Measurements from ENCODE around the gene NPAS3.
A peak's percentile ranks its signal among the peaks of the same experiment; 100 is the strongest.

The NPAS3 gene

GRCh38 chr14:33716921-33717320, 778.2 kb downstream of the NPAS3 start:
- no peak for DNase-seq (ENCODE audit: low read depth)

DNA sequence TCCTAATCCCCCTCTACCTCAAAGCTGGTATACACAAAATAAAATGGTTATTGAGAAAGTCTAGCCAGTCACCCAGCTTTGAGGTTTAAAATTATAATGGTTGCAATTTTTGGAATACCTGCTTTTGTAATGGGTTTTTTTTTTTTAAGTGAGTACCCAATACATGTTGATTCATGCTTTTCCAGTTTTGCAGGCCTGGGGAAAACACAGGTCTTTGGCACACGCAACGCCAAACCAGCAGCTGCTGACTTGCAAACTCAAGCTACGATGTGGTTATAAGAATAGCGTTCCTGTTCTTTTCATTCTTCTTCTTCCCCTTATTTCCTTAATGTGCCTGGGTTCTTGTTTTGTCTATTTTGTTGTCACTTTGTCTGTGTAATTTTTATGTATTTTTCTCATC, 779.2 kb downstream of the NPAS3 start:
- no peak for DNase-seq (ENCODE audit: low read depth)

DNA sequence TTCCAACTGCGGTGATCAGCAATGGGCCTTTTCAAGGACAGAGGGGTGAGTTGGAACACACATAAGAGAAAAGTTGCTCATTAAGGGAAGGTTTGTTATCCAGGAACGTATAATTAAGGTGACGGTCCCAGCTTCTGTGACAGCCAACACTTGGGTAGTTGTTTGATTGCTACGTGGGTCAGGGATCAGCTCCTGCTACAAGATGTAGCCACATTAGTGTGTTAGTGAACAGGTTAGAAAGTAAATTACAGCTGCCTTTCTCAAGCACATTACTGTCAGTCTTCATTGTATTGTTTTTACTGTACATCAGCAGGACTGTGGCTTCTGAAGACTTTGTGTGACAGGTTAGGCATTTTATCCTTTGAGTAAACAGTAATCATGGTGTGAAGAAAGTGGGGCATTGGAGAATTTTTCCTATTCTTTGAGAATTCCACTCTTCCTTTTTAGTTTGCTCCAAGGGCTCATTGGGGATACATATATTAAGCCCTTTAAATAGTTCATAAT, 781.7 kb downstream of the NPAS3 start:
- no peak for DNase-seq (ENCODE audit: low read depth)

GRCh38 chr14:33726685-33727084, 788.0 kb downstream of the NPAS3 start:
- no peak for DNase-seq (ENCODE audit: low read depth)

- DNase-seq (ENCODE audit: low read depth) = no peak
Measured at GRCh38 chr14:33727606-33728005, 788.9 kb downstream of the NPAS3 start.

GRCh38 chr14:33728010-33728498, 789.4 kb downstream of the NPAS3 start:
- DNase-seq (ENCODE audit: low read depth) = no peak

- no peak for DNase-seq (ENCODE audit: low read depth)
Measured at GRCh38 chr14:33730156-33730555, 791.5 kb downstream of the NPAS3 start.

DNA sequence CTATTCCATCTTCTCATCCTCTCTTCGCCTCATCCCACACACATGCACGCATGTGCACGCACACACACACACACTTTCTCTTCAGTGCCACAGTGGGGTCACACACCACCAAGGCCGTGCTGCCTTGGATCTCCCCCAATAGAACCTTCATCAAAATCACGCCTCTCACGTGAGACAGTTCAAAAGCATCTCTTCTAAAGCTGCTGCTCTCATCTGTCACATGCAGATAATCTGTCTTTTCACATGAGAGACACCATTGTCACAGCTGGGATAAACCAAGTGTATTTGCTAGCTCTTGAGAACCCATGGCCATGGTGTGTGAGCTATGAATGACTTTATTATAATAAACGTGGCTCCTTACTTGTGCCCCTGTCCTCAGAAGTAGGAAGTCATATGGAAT, 793.5 kb downstream of the NPAS3 start:
- no peak for DNase-seq (ENCODE audit: low read depth)

DNA sequence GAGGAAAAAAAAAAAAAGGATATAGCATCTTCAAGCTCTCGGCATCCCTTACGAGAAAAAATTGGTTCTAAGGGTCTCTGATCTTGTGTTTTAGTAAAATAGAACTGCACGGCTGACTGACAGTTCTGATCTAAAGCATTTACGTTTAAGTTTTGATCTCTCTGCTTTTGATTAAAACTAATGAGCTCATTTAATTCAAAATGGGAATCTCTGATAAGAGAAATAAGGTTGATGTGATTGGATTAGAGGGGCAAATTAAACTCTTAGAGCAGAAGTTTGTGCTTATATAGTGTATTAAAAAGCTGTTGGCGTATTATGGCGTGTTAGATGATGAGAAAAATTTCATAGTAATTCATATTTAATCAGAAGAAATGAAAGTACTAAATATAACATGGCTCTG, 794.6 kb downstream of the NPAS3 start:
- no peak for DNase-seq (ENCODE audit: low read depth)

GRCh38 chr14:33733721-33734120, 795.0 kb downstream of the NPAS3 start:
- no peak for DNase-seq (ENCODE audit: low read depth)

GRCh38 chr14:33734387-33734786, 795.7 kb downstream of the NPAS3 start:
- no peak for DNase-seq (ENCODE audit: low read depth)

DNA sequence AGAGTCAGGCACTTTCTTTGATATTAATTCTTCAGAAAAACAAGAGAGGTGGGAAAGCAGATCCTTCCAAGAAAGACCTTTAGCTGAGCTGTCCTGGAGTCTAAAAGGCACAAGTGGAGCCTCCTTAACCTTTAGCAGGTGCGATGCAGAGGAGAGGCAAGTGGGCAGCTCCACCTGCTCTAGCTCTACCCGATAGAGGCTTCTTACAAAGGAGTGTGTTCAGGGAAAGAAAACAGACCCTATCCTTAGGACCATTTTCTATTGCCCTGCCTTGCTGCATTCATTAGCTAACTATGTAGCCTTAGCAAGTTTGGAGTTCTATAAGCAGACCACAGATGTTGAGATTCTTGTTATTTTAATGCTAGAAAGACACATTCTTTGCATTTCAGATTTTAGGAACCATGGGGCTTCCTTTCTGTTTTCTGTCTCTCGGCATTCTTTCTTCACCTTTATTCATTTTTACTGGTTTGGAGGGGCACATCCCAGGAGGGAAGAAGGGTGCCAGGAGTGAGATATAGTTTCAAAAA, 797.7 kb downstream of the NPAS3 start:
- DNase-seq (ENCODE audit: low read depth) = no peak

GRCh38 chr14:33736979-33737378, 798.3 kb downstream of the NPAS3 start:
- DNase-seq (ENCODE audit: low read depth) = no peak

DNA sequence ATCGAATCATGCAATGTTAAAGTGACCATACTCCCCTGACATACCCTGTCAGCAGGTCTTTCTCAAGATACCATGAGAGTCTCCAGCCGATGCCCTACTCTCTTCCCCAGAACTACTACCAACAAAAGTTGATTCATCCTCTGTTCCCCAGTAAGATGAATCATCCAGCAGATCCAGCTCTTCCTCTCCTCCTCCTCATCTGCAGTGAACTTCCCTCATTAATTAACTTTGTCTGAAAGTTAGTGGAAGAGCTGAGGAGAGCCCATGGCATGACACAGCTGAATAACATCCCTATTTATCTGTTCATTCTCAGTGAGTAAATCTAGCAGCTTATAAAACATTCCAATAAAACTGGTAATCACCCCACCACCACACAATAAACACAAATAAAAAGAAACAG, 798.8 kb downstream of the NPAS3 start:
- DNase-seq (ENCODE audit: low read depth) = peak; percentile 99

GRCh38 chr14:33738029-33738428, 799.4 kb downstream of the NPAS3 start:
- DNase-seq (ENCODE audit: low read depth) = no peak

GRCh38 chr14:33738491-33738890, 799.8 kb downstream of the NPAS3 start:
- no peak for DNase-seq (ENCODE audit: low read depth)

DNA sequence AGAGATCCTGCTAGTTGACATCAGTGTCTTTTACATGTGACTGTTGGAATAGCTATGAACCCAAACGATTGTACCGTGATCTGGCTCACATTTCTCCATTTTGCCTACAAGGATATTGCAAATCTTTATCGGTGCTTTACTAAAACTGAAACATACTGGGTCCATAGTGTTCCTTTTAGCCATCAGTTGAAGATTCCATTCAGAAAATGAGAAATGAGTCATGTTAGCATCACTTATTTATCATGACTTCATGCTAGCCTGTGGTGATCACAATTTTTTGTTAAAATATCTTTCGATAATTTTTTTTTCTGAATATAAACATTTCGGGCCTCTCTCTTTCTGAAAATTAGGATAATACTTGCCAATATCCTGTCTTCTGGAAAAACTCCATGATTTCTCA, 801.9 kb downstream of the NPAS3 start:
- no peak for DNase-seq (ENCODE audit: low read depth)

DNA sequence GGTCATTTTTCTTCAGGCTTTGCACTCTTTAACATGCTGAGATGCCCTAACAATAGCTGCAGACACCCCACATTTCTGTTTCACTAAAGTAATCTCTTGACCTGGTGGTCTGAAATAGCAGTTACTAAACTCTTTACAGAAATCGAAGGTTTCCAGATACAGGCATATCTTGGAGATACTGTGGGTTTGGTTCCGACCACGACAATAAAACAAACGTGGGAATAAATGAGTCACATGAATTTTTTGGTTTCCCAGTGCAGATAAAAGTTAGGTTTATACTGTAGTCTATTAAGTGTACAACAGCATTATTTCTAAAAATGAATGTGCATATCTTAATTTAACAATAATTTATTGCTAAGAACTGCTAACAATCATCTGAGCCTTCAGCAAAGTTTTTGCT, 803.5 kb downstream of the NPAS3 start:
- peak; percentile 32 for DNase-seq (ENCODE audit: low read depth)

DNA sequence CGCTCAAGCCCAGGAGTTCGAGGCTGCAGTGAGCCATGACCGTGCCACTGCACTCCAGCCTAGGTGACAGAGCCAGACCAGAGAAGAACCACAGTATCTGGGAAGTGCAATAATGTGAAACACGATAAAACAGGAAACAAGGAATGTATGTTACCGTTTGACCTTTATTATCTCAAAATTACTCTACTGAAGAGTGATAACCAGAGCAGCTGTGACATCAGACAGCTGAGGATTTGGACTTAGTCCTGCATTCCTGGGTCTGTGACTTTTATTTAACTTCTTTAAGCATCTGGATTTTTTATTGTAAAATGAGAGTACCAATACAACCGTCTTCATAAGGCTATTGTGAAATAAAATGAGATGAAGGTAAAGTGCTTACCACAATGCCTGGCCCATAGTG, 806.5 kb downstream of the NPAS3 start:
- DNase-seq (ENCODE audit: low read depth) = no peak

- no peak for DNase-seq (ENCODE audit: low read depth)
Measured at GRCh38 chr14:33747749-33748148, 809.1 kb downstream of the NPAS3 start.

GRCh38 chr14:33754261-33754660, 815.6 kb downstream of the NPAS3 start:
- DNase-seq (ENCODE audit: low read depth) = peak; percentile 34

GRCh38 chr14:33755358-33755757, 816.7 kb downstream of the NPAS3 start:
- no peak for DNase-seq (ENCODE audit: low read depth)

GRCh38 chr14:33756833-33757232, 818.2 kb downstream of the NPAS3 start:
- no peak for DNase-seq (ENCODE audit: low read depth)

GRCh38 chr14:33758547-33758946, 819.9 kb downstream of the NPAS3 start:
- DNase-seq (ENCODE audit: low read depth) = no peak
